Heart right ventricle (tissue), 16 donors: ENCODE results near the gene NEUROD1. TPM values are rescaled to one million over a fixed set of nuclear protein-coding genes. Genes with fewer than 3 reads are reported as not detected.

Experiments used
- ATAC-seq, 8 donors: fragments of 200-7000 bp; cut with Tn5 transposase; one replicate each; pipeline ENCODE4 v1.9.1; 2020; ENCODE audit warnings: mild to moderate bottlenecking in 8 of 8, moderate library complexity in 8 of 8, moderate number of reproducible peaks in 1 of 8
- DNase-seq, 2 donors: peaks; one replicate each; pipeline ENCODE4 v3.0.0-alpha.2; 2020
- H3K27ac ChIP-seq, 10 donors: fragments of 200-600 bp; sonication (generic) in 2 of 10; one replicate each; pipeline versions ENCODE4 v1.5.0 to v1.8.0; 2020 to 2022; ENCODE audit warnings: mild to moderate bottlenecking in 3 of 10
- H3K27me3 ChIP-seq, 7 donors: fragments of 200-600 bp; one replicate each; pipeline ENCODE4 v1.8.0; 2021 to 2022; ENCODE audit warnings: mild to moderate bottlenecking in 2 of 7
- H3K36me3 ChIP-seq, 9 donors: fragments of 200-600 bp; sonication (generic) in 1 of 9; one replicate each; pipeline versions ENCODE4 v1.5.0 to v1.8.0; 2020 to 2022; ENCODE audit warnings: mild to moderate bottlenecking in 2 of 9
- H3K4me1 ChIP-seq, 9 donors: fragments of 200-600 bp; sonication (generic) in 1 of 9; one replicate each; pipeline versions ENCODE4 v1.5.0 to v1.8.0; 2020 to 2022; ENCODE audit warnings: mild to moderate bottlenecking in 4 of 9
- H3K4me3 ChIP-seq, 10 donors: fragments of 200-600 bp; sonication (generic) in 2 of 10; one replicate each; pipeline versions ENCODE4 v1.5.0 to v1.8.0; 2020 to 2022; ENCODE audit warnings: mild to moderate bottlenecking in 7 of 10, moderate library complexity in 2 of 10
- H3K9me3 ChIP-seq, 11 donors: fragments of 200-600 bp in 10 of 11; sonication (generic) in 2 of 11; one replicate each; pipeline versions ENCODE4 v1.5.0 to v1.8.0; 2013 to 2022; ENCODE audit warnings: mild to moderate bottlenecking in 2 of 11, control low read depth in 1 of 11, moderate library complexity in 1 of 11
- CTCF ChIP-seq, 9 donors: fragments of 200-600 bp; sonication (generic) in 2 of 9; IDR thresholded peaks; one replicate each; pipeline versions ENCODE4 v1.5.0 to v1.8.0; 2021 to 2022; ENCODE audit warnings: antibody characterized with exemption in 9 of 9, mild to moderate bottlenecking in 5 of 9, moderate library complexity in 1 of 9
- WGBS, 2 donors: extraction: QIAGEN DNeasy Blood & Tissue Kit; methylation state at CpG; one replicate each; pipeline ENCODE4 v1.1.7; 2013; ENCODE audit warnings: inconsistent platforms in 1 of 2; 5-methylcytosine and 5-hydroxymethylcytosine counted together
- intact Hi-C, 10 donors: fragments of 100-400 bp; cut with DNase I; formaldehyde crosslinking; loops; one replicate each; pipeline versions ENCODE4 v1.11.1 to v1.14.2; 2022
- polyA plus RNA-seq, 2 donors: library from polyadenylated mRNA; stranded (reverse); fragments of 200-250 nt; gene quantifications; one replicate each; pipeline ENCODE4 v1.2.3, GENCODE V29; 2013
- total RNA-seq, 10 donors: library from RNA; stranded (reverse); fragmentation: NEBNext Ultra II Directional in 3 of 10; extraction: Animal tissue kit (Norgen Biotek cat#: 25700) in 3 of 10; gene quantifications; one replicate each; pipeline versions ENCODE4 v1.2.1 to v1.2.4, GENCODE V29; 2021 to 2023
- donor health status: Arrhythmogenic right ventricular cardiomyopathy.
- donor health status: ischemic (EF 13 %, LVEDD 7.1; RV severe dilation, severe dysfunction).
- donor health status: healthy with polysubstance abuse.
- donor health status: DM: no; HTN: yes; CAD: no.
- donor health status: DM: no; HTN: no; CAD: no.
- donor health status: ischemic (EF 25% LVEDD 6.9; RV normal size, moderate dysfunction).
- donor health status: ischemic (EF 25% LVEDD 5.7; RV mildly dilated, moderate dysfunction).
- donor health status: healthy.
- donor health status: DM: yes; HTN: yes; CAD: no.
- donor health status: Ischemic cardiomyopathy.
- donor health status: ischemic (EF 35%, LVEDD 5.7; RV mildly dilated, moderate dysfunction).
- donor health status: nonischemic (EF 11% LVEDD 7.7; RV severe dilation, severe dysfunction).
- donor health status: DM: yes; HTN: yes; CAD: no.
- donor health status: PGD.
- donor health status: ischemic (EF 29% LVEDD 5.4; RV normal size, mild dysfunction).
- donor health status: nonischemic (EF 23%, LVEDD 6.1; RV moderate dilation, normal function).

NEUROD1 gene
- total and polyA plus RNA-seq, 12 donors, result not detected

GRCh38 chr2:181677912-181678586 is 2.3 kb downstream of the NEUROD1 start:
- WGBS, 2 donors, result 6 to 7% methylated on average over 41 of the region's 41 CpGs
- H3K4me1 ChIP-seq, result peaks cover 0 to 19% (median 9%) of the 10 kb centered on the region in 9 donors
- ATAC-seq (peak; percentile 67 to 90 (median 83)), DNase-seq (peak; percentile 53 to 70)
- no peaks in the 10 kb centered on the region for H3K36me3 ChIP-seq
- no peak for TF ChIP-seq CTCF (IDR thresholded peaks at IDR 0.05)
- H3K27ac ChIP-seq, result no peak overlapping the region
- peaks cover 0 to 4% (median 0%) of the 10 kb centered on the region in 11 donors for H3K9me3 ChIP-seq
- intact Hi-C loops, result no loop called here
- H3K4me3 ChIP-seq, result no peak overlapping the region
- H3K27me3 ChIP-seq, result peaks cover 5 to 97% (median 85%) of the 10 kb centered on the region in 7 donors

- Histone ChIP-seq H3K4me3 (no peak overlapping the region), H3K4me1 (peaks cover 0 to 8% (median 0%) of the 10 kb centered on the region in 9 donors), H3K27ac (no peak overlapping the region), H3K9me3 (peaks cover 0 to 4% (median 0%) of the 10 kb centered on the region in 11 donors), H3K27me3 (peaks cover 0 to 90% (median 64%) of the 10 kb centered on the region in 7 donors), H3K36me3 (no peaks in the 10 kb centered on the region)
- no peak for TF ChIP-seq CTCF (IDR thresholded peaks at IDR 0.05)
- ATAC-seq (no peak), DNase-seq (no peak)
- 28 to 30% methylated on average over 4 of the region's 4 CpGs for WGBS, 2 donors
- intact Hi-C loops, result no loop called here
Measured at GRCh38 chr2:181675254-181675653, 5.1 kb downstream of the NEUROD1 start.

GRCh38 chr2:181674461-181674860 is 5.9 kb downstream of the NEUROD1 start:
- DNase-seq (no peak), ATAC-seq (no peak)
- no peak for TF ChIP-seq CTCF (IDR thresholded peaks at IDR 0.05)
- peaks cover 0 to 83% (median 58%) of the 10 kb centered on the region in 7 donors for H3K27me3 ChIP-seq
- H3K4me1 ChIP-seq, result peaks cover 0 to 8% (median 0%) of the 10 kb centered on the region in 9 donors
- no peak overlapping the region for H3K4me3 ChIP-seq
- no peaks in the 10 kb centered on the region for H3K36me3 ChIP-seq
- no peak overlapping the region for H3K27ac ChIP-seq
- H3K9me3 ChIP-seq, result peaks cover 0 to 4% (median 0%) of the 10 kb centered on the region in 11 donors
- intact Hi-C loops, result no loop called here

GRCh38 chr2:181673173-181673572 is 7.1 kb downstream of the NEUROD1 start:
- Histone ChIP-seq H3K27me3 (peaks cover 0 to 70% (median 46%) of the 10 kb centered on the region in 7 donors), H3K36me3 (no peaks in the 10 kb centered on the region), H3K9me3 (peaks cover 0 to 2% (median 0%) of the 10 kb centered on the region in 11 donors), H3K4me1 (peaks cover 0 to 6% (median 0%) of the 10 kb centered on the region in 9 donors), H3K4me3 (no peak overlapping the region), H3K27ac (no peak overlapping the region)
- DNase-seq (no peak), ATAC-seq (no peak)
- no peak for TF ChIP-seq CTCF (IDR thresholded peaks at IDR 0.05)
- intact Hi-C loops, result no loop called here
- WGBS, 2 donors, result 60 to 65% methylated on average over 2 of the region's 2 CpGs
